HG03060 (cell line): ENCODE results near the gene PARD3.

Experiments used
- ATAC-seq: cut with Tn5 transposase; IDR thresholded peaks from one replicate; pipeline ENCODE4 v1.9.1; 2021; ENCODE audit warnings: low read depth, moderate number of reproducible peaks; ENCODE audit not compliant: unreplicated experiment

PARD3 gene

DNA sequence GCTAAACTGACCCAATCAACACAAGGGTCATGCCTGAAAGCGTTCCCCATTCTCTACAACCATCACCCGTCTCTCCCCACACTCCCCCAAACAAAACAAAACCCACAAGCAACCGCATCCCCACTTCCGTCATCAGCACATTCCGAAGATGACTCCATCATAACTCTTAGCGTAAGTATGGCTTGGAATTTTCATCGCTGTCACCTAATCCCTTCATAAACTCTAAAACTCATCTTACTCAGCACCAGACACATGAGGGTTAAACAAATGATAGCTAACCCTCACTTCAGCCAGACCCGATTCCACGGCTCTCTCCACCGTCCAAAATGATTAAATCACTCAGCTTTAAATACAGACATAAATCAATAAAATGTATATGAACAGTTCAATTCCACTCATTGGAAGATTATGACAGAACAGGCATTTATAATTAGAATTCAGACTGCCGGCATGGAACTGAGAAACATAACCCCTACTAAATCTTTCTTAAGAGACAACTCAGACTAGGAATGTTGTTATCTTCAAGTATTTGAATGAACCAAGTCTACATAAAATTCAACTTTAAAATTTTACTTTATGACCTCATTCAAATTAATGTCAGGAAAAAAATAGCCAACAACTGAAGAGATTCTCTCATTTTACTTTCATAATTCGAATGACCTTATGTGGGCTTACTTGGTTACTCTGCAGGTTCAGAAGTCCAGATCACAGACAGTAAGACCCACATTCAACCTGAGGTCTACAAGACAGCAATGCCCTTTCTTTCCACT is 215.9 kb downstream of the PARD3 start:
- ATAC-seq: no peak

DNA sequence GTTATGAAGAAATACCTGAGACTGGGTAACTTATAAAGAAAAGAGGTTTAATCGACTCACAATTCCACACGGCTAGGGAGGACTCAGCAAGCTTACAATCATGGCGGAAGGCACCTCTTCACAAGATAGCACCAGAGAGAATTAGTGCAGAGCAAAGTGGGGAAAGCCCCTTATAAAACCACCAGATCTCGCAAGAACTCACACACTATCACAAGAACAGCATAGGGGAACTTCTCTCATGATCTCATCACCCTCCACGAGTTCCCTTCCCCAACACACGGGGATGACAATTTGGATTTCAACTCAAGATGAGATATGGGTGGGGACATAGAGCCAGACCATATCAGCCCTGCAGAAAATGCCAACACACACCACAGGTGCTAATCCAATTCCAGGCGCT is 218.7 kb downstream of the PARD3 start:
- no peak for ATAC-seq

DNA sequence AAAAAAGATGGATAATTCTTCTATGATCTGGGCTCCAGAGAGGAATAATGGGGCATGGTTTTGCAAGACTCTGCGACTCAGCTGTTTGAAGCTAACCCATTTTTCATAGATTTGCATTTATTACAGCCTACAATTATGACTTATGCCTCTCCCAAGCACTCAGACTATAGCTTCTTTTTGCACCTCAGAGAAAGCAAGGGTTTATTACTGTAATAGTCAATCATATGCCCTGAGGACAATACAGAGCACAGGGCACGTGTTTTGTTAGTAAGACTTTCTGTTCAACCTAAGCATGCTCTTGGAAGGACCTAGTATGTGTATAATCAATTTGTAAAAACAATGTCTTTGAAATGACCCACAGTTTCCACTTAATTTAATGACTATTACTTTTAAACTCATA is 221.2 kb downstream of the PARD3 start:
- no peak for ATAC-seq

DNA sequence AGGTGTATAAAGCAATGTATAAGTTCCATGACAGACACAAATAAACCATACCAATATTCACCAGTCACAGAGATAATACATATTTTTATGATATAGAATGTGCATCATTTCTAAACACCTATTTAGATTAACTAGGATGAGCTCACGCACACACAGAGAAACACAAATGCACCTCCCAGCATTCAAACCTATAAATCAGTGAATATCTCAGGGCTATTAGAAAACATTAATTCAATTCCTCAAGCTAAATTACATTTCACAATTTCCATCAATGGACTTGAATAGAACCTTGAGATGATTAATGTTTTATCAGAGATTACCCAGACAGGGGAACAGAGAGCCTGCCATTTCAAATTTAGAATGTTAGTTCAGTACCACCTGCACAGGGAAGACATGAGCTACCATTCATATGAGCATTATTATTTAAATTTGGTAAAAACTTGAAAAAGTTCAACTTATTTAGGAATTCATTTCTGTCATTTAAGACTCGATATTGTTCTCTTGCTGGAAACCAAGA is 221.7 kb downstream of the PARD3 start:
- no peak for ATAC-seq

GRCh38 chr10:34590793-34591192 is 224.3 kb downstream of the PARD3 start:
- ATAC-seq: no peak

GRCh38 chr10:34589275-34589674 is 225.8 kb downstream of the PARD3 start:
- no peak for ATAC-seq

GRCh38 chr10:34587680-34588019 is 227.4 kb downstream of the PARD3 start:
- ATAC-seq: no peak

DNA sequence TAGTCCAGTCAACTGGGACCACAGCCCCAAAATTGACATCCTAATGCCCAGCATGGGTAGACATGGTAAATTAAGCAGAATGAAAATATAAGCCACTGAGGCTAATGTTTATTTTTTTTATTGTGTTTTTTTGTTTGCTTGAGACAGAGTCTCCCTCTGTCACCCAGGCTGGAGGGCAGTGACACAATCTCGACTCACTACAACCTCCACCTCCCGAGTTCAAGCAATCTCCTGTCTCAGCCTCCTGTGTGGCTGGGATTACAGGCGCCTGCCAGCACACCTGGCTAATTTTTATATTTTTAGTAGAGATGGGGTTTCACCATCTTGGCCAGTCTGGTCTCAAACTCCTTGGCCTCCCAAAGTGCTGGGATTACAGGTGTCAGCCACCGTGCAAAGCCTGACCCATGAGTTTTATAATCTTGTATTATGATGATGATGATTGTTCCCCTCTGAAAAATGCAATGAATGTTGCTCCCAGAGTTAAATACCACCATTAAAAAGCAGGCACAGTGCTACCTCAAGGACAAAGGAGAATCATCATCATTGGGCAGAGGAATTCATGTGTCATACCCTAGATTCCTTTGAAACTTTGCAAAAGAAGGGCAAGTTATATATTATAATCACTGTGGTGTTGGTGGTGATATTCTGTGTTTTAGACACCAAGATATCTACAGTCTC is 228.0 kb downstream of the PARD3 start:
- ATAC-seq: no peak

- no peak for ATAC-seq
Observed at GRCh38 chr10:34585422-34586112, 229.5 kb downstream of the PARD3 start.

GRCh38 chr10:34584164-34584563 is 230.9 kb downstream of the PARD3 start:
- ATAC-seq: no peak

DNA sequence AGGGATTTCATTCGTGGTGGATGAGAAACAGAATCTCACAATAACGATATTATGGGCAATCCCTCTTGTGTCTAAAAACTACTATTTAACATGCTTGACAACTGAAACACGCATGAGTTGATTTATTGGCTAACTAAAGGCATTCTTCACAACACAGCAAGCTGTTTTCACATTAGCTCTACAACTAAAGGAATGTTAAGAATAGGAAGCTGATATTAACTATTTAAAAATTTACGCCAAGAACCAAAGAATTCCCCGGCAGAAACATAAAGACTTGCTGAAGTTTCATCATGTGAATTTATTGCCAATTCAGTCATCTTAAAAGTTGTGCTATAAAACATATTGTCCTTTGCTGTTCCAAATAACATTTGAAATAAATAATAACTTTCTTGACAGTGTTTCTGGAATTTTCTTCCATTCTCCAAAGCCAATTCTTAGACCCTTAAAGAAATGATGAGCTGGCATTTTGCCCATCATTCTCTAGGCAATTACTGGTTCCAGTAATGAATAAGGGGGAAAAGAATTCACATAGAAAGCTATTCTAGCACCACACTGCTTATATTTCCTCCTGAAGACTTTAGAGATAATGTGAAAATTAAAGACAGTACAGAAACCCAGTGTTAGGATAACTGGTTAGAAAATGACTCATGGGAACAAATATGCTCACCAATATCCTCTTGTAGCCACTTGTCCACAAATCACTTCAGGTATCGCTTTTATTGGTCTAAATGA is 233.1 kb downstream of the PARD3 start:
- ATAC-seq: no peak

GRCh38 chr10:34580643-34581042 is 234.5 kb downstream of the PARD3 start:
- ATAC-seq: no peak

- ATAC-seq: no peak
Observed at GRCh38 chr10:34580214-34580613, 234.9 kb downstream of the PARD3 start.

DNA sequence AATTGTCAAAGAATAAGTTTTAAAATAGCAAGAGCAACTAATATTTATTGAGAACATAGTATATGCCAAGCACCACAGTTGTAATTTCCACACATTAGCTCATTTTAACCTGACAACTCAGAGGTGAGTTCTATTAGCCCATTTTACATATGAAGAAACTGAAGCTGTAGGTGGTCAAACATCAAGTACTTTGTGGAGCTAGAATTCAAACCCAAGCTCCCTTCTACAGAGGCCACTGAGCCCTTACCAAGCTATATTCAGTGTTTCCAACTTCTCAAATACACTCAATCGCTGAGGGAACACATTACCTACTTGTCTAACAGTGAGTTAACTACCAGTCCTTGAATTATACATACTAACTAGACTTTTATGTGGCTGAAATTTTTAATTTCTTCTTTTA is 236.6 kb downstream of the PARD3 start:
- no peak for ATAC-seq

- ATAC-seq: no peak
Observed at GRCh38 chr10:34576797-34577196, 238.3 kb downstream of the PARD3 start.

DNA sequence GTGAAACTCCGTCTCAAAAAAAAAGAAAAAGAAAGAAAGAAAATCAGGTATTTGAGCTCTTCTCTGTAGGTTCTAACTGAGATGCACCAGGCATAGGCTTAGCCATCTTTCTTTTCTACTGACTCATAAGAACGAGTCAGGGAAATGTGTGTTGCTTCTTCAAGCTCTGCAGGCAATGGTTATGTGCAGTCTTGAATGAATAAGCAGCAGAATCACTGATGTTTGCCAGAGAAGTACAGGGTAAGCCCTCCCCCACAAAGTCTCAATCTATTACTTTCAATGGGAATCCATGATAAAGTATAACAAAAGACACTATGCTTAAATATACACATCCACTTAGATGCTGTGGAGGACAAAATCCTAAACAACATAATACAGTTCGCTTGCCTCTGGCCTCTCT is 239.2 kb downstream of the PARD3 start:
- ATAC-seq: no peak

- ATAC-seq: no peak
Observed at GRCh38 chr10:34574353-34574934, 240.7 kb downstream of the PARD3 start.

DNA sequence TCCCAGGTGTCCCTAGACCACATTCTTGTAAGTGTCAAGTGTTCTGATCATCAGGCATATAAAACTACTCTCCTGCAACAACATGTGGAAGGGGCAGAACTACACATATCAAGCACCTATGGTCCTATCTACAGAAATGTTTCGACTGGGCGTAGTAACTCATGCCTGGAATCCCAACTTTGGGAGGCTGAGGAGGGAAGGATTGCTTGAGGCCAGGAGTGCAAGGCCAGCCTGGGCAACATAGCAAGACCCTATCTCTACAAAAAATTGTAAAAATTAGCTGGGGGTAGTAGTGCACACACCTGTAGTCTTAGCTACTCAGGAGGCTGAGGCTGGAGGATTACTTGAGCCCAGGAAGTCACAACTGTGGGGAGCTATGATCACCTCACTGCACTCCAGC is 244.2 kb downstream of the PARD3 start:
- ATAC-seq: no peak

- no peak for ATAC-seq
Observed at GRCh38 chr10:34567659-34568253, 247.3 kb downstream of the PARD3 start.

- ATAC-seq: no peak
Observed at GRCh38 chr10:34565934-34566333, 249.2 kb downstream of the PARD3 start.
